H1 (cell line): Measurements from ENCODE around the gene TTC9. TPM values are rescaled to one million over a fixed set of nuclear protein-coding genes. Genes with fewer than 3 reads are reported as not detected.

Experiments
- GTF2F1 ChIP-seq: IDR thresholded peaks from 2 replicates; pipeline ENCODE4 v1.6.1; 2012; ENCODE audit warnings: low read depth, low read length, improper control_type of control experiment, borderline replicate concordance
- PHF8 ChIP-seq: fragments of 200-600 bp; sonication (generic); conservative IDR thresholded peaks from 2 replicates; pipeline ENCODE4 v1.7.1; 2012; ENCODE audit warnings: low read depth, mild to moderate bottlenecking, inconsistent platforms, low read length, moderate library complexity
- SIRT6 ChIP-seq: IDR thresholded peaks from one replicate; pipeline ENCODE4 v1.7.1; 2012; ENCODE audit warnings: low read length, inconsistent platforms
- ZNF274 ChIP-seq: IDR thresholded peaks from 2 replicates; pipeline ENCODE4 v1.7.0; 2012; ENCODE audit warnings: low read length, borderline replicate concordance; ENCODE audit errors: extremely low read depth
- polyA plus RNA-seq, 7 experiments: library from polyadenylated mRNA; depleted of rRNA in 3 of 7; stranded (reverse) in 5 of 7; unstranded in 2 of 7; fragments of >200 nt in 5 of 7; fragments of 200-250 nt in 2 of 7; gene quantifications; 1 replicate in 5 of 7; 2 replicates in 1 of 7; 4 replicates in 1 of 7; pipeline versions ENCODE4 v1.2.1 to v1.2.3, GENCODE V29; 2011 to 2013; ENCODE audit warnings: missing spikeins in 2 of 7, mixed read lengths in 2 of 7
- total RNA-seq: library from RNA; stranded (reverse); fragmentation: NEBNext Ultra II Directional; extraction: Animal tissue kit (Norgen Biotek cat#: 25700); gene quantifications from 2 replicates; pipeline ENCODE4 v1.2.1, GENCODE V29; 2021

Gene TTC9
- total and polyA plus RNA-seq, 2 of the 8 experiments (the other 6 are each of a cell fraction or from before 2014, with no cell fraction given): 21.0 to 29.5 TPM

DNA sequence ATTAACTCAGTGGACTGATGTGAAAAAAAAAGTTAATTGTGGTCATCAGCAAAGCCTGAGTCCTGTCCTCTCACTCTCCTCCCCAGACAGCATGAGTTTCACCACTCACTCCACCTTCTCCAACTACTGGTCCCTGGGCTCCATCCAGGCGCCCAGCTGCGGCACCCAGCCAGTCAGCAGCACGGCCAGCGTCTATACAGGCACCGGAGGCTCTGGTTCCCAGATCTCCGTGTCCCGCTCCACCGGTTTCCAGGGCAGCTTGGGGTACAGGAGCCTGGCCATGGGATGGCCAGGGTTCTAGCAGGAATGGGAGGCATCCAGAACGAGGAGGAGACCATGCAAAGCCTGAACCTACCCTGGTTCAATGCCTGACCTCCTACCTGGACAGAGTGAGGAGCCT lies 47.3 kb upstream of the TTC9 start (continued):
- TF ChIP-seq GTF2F1 (no peak), SIRT6 (no peak), PHF8 (no peak), ZNF274 (no peak)
